MM.1S (cell line): ENCODE measurements around the gene DAAM2.

Experiments
- CTCF ChIP-seq: fragments of 300-600 bp; sonication (generic); IDR thresholded peaks from 2 replicates; pipeline ENCODE4 v1.5.1; 2016; ENCODE audit warnings: antibody characterized with exemption, low read length, mixed read lengths
- EZH2phosphoT487 ChIP-seq: fragments of 300-600 bp; sonication (generic); IDR thresholded peaks from 2 replicates; pipeline ENCODE4 v1.6.1; 2018; ENCODE audit warnings: antibody characterized with exemption, low read length

DNA sequence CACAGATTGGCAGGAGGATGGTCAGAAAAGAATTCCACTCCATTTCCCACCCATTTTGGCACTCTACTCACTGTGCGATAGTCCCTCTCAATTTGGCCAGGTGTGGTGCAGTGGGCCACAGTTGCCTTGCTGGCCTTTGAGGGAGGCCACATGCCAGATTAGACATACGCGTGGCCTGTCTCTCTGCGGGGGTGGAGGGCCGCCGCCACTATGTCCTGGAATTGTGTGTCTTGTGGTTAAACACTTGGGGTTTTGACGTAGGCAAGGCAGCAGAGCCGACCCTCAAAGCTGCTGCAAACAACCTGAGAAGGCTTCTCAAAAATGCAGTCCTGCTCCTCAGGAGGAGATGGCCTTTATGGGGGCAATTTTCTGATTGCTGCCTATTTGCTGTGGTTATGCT lies 4.9 kb upstream of the DAAM2 start:
- TF ChIP-seq CTCF (no peak), EZH2phosphoT487 (no peak)
